Mucosa of descending colon (tissue), 3 donors: Measurements from ENCODE around the gene ZNF3. TPM values are rescaled to one million over a fixed set of nuclear protein-coding genes. Genes with fewer than 3 reads are reported as not detected.

Experiments used
- ATAC-seq: fragments of 200-7000 bp; cut with Tn5 transposase; one replicate; pipeline ENCODE4 v1.9.1; 2020; ENCODE audit warnings: mild to moderate bottlenecking, moderate library complexity
- DNase-seq, 3 donors: peaks; one replicate each; pipeline ENCODE4 v3.0.0-alpha.2; 2020
- H3K36me3 ChIP-seq: fragments of 200-600 bp; one replicate; pipeline ENCODE4 v1.8.0; 2021; ENCODE audit warnings: low read depth, mild to moderate bottlenecking
- H3K4me1 ChIP-seq: fragments of 200-600 bp; one replicate; pipeline ENCODE4 v1.8.0; 2021; ENCODE audit warnings: low read depth, mild to moderate bottlenecking
- H3K4me3 ChIP-seq: fragments of 200-600 bp; one replicate; pipeline ENCODE4 v1.8.0; 2021; ENCODE audit warnings: mild to moderate bottlenecking
- H3K9me3 ChIP-seq: fragments of 200-600 bp; one replicate; pipeline ENCODE4 v1.8.0; 2021; ENCODE audit warnings: mild to moderate bottlenecking
- intact Hi-C, 2 donors: fragments of 100-400 bp; cut with DNase I in 1 of 2; cut with micrococcal nuclease in 1 of 2; formaldehyde crosslinking; loops; one replicate each; pipeline versions ENCODE4 v1.11.0 to v1.11.1; 2022; cut with DNase I, micrococcal nuclease
- total RNA-seq, 3 donors: library from RNA; stranded (reverse); fragmentation: NEBNext Ultra II Directional in 2 of 3; extraction: Animal tissue kit (Norgen Biotek cat#: 25700) in 2 of 3; gene quantifications; one replicate each; pipeline versions ENCODE4 v1.2.1 to v1.2.4, GENCODE V29; 2021 to 2023
- TF ChIP-seq, protein P1 (sequence below): fragments of 200-600 bp; IDR thresholded peaks from one replicate; pipeline ENCODE4 v1.8.0; 2022; ENCODE audit warnings: antibody characterized with exemption, mild to moderate bottlenecking
- donor health status: DM: no; HTN: no; CAD: no; lungs with moderate emphysema.
- donor health status: DM: no; HTN: no; CAD: no.
- donor health status: DM: no; HTN: yes; CAD: no.

ZNF3 gene
- total RNA-seq, 3 donors from 2014 or later = 32.6 to 46.1 (median 35.8) TPM

DNA sequence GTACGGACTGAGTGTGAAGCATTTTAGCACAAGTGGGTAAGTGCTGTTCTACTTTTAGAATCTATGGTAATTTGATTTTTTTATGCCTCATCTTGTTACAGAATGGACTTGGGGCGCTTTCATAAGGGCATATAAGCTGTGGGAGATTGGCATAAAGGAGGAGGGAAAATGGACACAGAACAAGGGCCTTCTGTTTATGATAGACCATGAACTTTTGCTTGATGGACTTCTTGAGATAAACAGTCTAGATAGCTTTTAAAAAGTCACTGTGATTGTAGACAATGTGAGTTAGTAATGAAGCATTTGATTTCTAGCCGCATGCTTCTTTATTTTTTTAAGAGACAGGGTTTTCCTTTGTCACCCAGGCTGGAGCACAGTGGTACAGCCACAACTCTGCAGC lies 29.9 kb downstream of the ZNF3 start:
- H3K9me3 ChIP-seq = no peaks in the 10 kb centered on the region
- intact Hi-C loops = loop anchor here (5.0 to 10.0 kb wide), 2 partner anchors 57 to 59 kb away; no protein-coding TSS in a partner anchor
- no peak for DNase-seq
- peaks cover 17% of the 10 kb centered on the region for H3K4me1 ChIP-seq
- no peaks in the 10 kb centered on the region for H3K36me3 ChIP-seq
- ATAC-seq = no peak
- TF ChIP-seq, protein P1, sequence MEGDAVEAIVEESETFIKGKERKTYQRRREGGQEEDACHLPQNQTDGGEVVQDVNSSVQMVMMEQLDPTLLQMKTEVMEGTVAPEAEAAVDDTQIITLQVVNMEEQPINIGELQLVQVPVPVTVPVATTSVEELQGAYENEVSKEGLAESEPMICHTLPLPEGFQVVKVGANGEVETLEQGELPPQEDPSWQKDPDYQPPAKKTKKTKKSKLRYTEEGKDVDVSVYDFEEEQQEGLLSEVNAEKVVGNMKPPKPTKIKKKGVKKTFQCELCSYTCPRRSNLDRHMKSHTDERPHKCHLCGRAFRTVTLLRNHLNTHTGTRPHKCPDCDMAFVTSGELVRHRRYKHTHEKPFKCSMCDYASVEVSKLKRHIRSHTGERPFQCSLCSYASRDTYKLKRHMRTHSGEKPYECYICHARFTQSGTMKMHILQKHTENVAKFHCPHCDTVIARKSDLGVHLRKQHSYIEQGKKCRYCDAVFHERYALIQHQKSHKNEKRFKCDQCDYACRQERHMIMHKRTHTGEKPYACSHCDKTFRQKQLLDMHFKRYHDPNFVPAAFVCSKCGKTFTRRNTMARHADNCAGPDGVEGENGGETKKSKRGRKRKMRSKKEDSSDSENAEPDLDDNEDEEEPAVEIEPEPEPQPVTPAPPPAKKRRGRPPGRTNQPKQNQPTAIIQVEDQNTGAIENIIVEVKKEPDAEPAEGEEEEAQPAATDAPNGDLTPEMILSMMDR = no peak
- no peak overlapping the region for H3K4me3 ChIP-seq

- TF ChIP-seq, protein P1 = no peak
- Histone ChIP-seq H3K4me1 (peaks cover 17% of the 10 kb centered on the region), H3K4me3 (peak within 1 kb of the TSS; percentile 65), H3K9me3 (no peaks in the 10 kb centered on the region), H3K36me3 (no peaks in the 10 kb centered on the region)
- intact Hi-C loops = loop anchor here (5.0 to 10.0 kb wide), 2 partner anchors 55 to 57 kb away; no protein-coding TSS in a partner anchor
- peak; percentile 89 to 90 (median 89) for DNase-seq
- ATAC-seq = peak; percentile 91
Observed at GRCh38 chr7:100049441-100050291, 31.9 kb downstream of the ZNF3 start, which contains the start of gene ZSCAN21. ZSCAN21 (plus strand) TSS chr7:100049774; CDS start chr7:100057007, 7,233 bp downstream.

- Histone ChIP-seq H3K4me1 (peaks cover 15% of the 10 kb centered on the region), H3K9me3 (no peaks in the 10 kb centered on the region), H3K4me3 (no peak overlapping the region), H3K36me3 (no peaks in the 10 kb centered on the region)
- intact Hi-C loops = no loop called here
- ATAC-seq (peak; percentile 31), DNase-seq (peak in 1 of 3 donors; percentile 40)
- TF ChIP-seq, protein P1 = no peak
Observed at GRCh38 chr7:100048680-100049079, 32.8 kb downstream of the ZNF3 start.

DNA sequence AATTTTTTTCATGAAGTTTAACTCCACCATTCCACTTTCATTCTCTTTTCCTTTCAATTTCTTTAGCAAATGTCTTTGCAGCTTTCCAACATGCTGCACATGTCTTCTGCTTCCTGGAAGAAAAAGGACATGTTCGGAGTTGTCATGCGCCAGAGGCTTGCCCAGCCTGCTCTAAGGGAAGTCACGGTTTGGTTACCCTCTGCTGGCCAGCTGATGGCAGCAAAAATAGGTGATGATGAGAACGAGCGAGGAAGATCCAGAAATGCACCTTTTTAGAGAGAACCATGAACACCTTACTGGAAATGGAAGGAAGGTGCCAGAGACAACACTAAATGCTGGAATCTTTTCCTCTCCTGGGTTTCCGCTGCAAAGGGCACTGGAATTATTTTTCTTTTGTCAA lies 36.8 kb downstream of the ZNF3 start:
- DNase-seq = peak in 2 of 3 donors; percentile 59 to 60
- TF ChIP-seq, protein P1 = no peak
- Histone ChIP-seq H3K9me3 (no peaks in the 10 kb centered on the region), H3K4me3 (no peak overlapping the region), H3K4me1 (peaks cover 4% of the 10 kb centered on the region), H3K36me3 (no peaks in the 10 kb centered on the region)
- intact Hi-C loops = no loop called here
- peak; percentile 73 for ATAC-seq

GRCh38 chr7:100040575-100040974 lies 40.9 kb downstream of the ZNF3 start:
- Histone ChIP-seq H3K36me3 (no peaks in the 10 kb centered on the region), H3K4me1 (no peaks in the 10 kb centered on the region), H3K4me3 (no peak overlapping the region), H3K9me3 (no peaks in the 10 kb centered on the region)
- intact Hi-C loops = no loop called here
- ATAC-seq (no peak), DNase-seq (no peak)
- TF ChIP-seq, protein P1 = no peak
